ENCODE results near the gene TRAF3IP3.

Gene TRAF3IP3

GRCh38 chr1:209741193-209741592 is 14.7 kb upstream of the TRAF3IP3 start:
- DNase-seq, result no peak

- no peak for DNase-seq
These were observed 14.0 kb upstream of the TRAF3IP3 start for GRCh38 chr1:209741889-209742288.

GRCh38 chr1:209742409-209743144 is 13.3 kb upstream of the TRAF3IP3 start:
- no peak for DNase-seq

GRCh38 chr1:209743145-209743482 is 12.7 kb upstream of the TRAF3IP3 start:
- no peak for DNase-seq

- DNase-seq, result no peak
These were observed 9.2 kb upstream of the TRAF3IP3 start for GRCh38 chr1:209746451-209747165.

- no peak for DNase-seq
These were observed 8.1 kb upstream of the TRAF3IP3 start for GRCh38 chr1:209747580-209748262.

GRCh38 chr1:209748620-209749019 is 7.2 kb upstream of the TRAF3IP3 start:
- no peak for DNase-seq

- no peak for DNase-seq
These were observed 6.6 kb upstream of the TRAF3IP3 start for GRCh38 chr1:209749205-209749604.

- no peak for DNase-seq
These were observed 6.1 kb upstream of the TRAF3IP3 start for GRCh38 chr1:209749670-209750323.

- no peak for DNase-seq
These were observed 4.1 kb upstream of the TRAF3IP3 start for GRCh38 chr1:209751627-209752231.

- no peak for DNase-seq
These were observed 3.0 kb upstream of the TRAF3IP3 start for GRCh38 chr1:209752890-209753289.

GRCh38 chr1:209755256-209755655 is 597 bp upstream of the TRAF3IP3 start:
- no peak for DNase-seq

- DNase-seq, result no peak
These were observed 977 bp downstream of the TRAF3IP3 start for GRCh38 chr1:209756615-209757445.

GRCh38 chr1:209758400-209758799 is 2.5 kb downstream of the TRAF3IP3 start:
- no peak for DNase-seq

GRCh38 chr1:209759829-209760359 is 4.0 kb downstream of the TRAF3IP3 start:
- DNase-seq, result no peak

GRCh38 chr1:209761011-209761635 is 5.3 kb downstream of the TRAF3IP3 start:
- DNase-seq, result no peak

- DNase-seq, result no peak
These were observed 10.2 kb downstream of the TRAF3IP3 start for GRCh38 chr1:209766051-209766450.

- DNase-seq, result no peak
These were observed 11.2 kb downstream of the TRAF3IP3 start for GRCh38 chr1:209767096-209767495.

GRCh38 chr1:209767706-209768105 is 11.9 kb downstream of the TRAF3IP3 start:
- DNase-seq, result no peak

GRCh38 chr1:209768354-209768774 is 12.5 kb downstream of the TRAF3IP3 start:
- DNase-seq, result no peak

Measured in cortex of kidney (tissue), 1 donor.